Activated CD8-positive, alpha-beta memory T cell treated with anti-CD3 and anti-CD28 coated beads for 4 hours (primary cell): ENCODE results near the gene C10orf95.

Experiments used
- DNase-seq, 2 donors: peaks; one replicate each; pipeline ENCODE4 v3.0.0-alpha.2; 2020; ENCODE audit warnings: low read depth in 2 of 2

Gene C10orf95

GRCh38 chr10:102401735-102402511, 49.4 kb downstream of the C10orf95 start:
- no peak for DNase-seq

DNA sequence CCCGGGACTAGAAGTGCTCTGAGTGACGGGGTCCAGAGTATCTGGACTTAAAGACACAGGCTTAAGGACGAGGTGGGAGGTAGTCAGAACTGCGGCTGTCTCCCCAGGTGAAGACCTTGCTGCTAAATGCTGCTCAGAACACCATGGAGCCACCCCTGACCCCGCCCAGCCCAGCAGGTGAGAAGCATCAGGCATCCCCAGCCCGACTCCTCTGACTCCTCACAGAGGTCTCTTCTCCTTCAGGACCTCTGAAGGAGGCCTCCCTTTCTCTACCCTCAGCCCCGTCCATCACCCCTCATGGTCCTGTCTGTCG, 50.0 kb downstream of the C10orf95 start:
- DNase-seq = no peak

- no peak for DNase-seq
These were observed 50.6 kb downstream of the C10orf95 start for GRCh38 chr10:102400598-102401341.

DNA sequence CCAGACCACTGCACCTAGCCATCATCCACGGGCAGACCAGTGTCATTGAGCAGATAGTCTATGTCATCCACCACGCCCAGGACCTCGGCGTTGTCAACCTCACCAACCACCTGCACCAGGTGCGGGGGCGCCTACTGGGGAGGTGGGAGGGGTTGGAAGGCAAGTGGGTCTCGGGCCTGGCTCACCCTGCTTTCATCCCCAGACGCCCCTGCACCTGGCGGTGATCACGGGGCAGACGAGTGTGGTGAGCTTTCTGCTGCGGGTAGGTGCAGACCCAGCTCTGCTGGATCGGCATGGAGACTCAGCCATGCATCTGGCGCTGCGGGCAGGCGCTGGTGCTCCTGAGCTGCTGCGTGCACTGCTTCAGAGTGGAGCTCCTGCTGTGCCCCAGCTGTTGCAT, 51.3 kb downstream of the C10orf95 start:
- no peak for DNase-seq
